Smooth muscle cell (in vitro differentiated cells): Measurements from ENCODE around the gene CGREF1. TPM values are rescaled to one million over a fixed set of nuclear protein-coding genes. Genes with fewer than 3 reads are reported as not detected.
A peak's percentile ranks its signal among the peaks of the same experiment; 100 is the strongest.
"Not testable (repeated sequence)": the region's sequence is repeated elsewhere in the genome, so short reads cannot be mapped to it uniquely, and the experiment has no call there.

Experiments
- DNase-seq: peaks from one replicate; lab custom pipeline; 2025; ENCODE audit not compliant: unreplicated experiment; lab: John Stamatoyannopoulos, UW
- H2AFZ ChIP-seq: fragments of 200-600 bp; sonication (generic); 2 replicates; pipeline ENCODE4 v1.6.0; 2016; ENCODE audit warnings: antibody characterized with exemption, low read depth, mild to moderate bottlenecking
- H3F3A ChIP-seq: fragments of 200-600 bp; sonication (generic); 2 replicates; pipeline ENCODE4 v1.6.0; 2017; ENCODE audit warnings: antibody characterized with exemption, low read depth
- H3K27ac ChIP-seq: fragments of 200-600 bp; sonication (generic); 2 replicates; pipeline ENCODE4 v1.5.1; 2016; ENCODE audit warnings: low read depth, mild to moderate bottlenecking
- H3K27me3 ChIP-seq: fragments of 200-600 bp; sonication (generic); 2 replicates; pipeline ENCODE4 v1.6.1; 2016; ENCODE audit warnings: low read depth, mild to moderate bottlenecking
- H3K36me3 ChIP-seq: fragments of 200-600 bp; sonication (generic); 2 replicates; pipeline ENCODE4 v1.5.1; 2016; ENCODE audit warnings: low read depth
- H3K4me1 ChIP-seq: fragments of 200-600 bp; sonication (generic); 2 replicates; pipeline ENCODE4 v1.5.1; 2016; ENCODE audit warnings: low read depth
- H3K4me2 ChIP-seq: fragments of 200-600 bp; sonication (generic); 2 replicates; pipeline ENCODE4 v1.6.0; 2016; ENCODE audit warnings: mild to moderate bottlenecking
- H3K4me3 ChIP-seq: fragments of 200-600 bp; sonication (generic); 2 replicates; pipeline ENCODE4 v1.5.1; 2016; ENCODE audit warnings: mild to moderate bottlenecking
- H3K79me2 ChIP-seq: fragments of 200-600 bp; sonication (generic); 2 replicates; pipeline ENCODE4 v1.6.0; 2016; ENCODE audit warnings: low read depth, mild to moderate bottlenecking
- H3K9ac ChIP-seq: fragments of 200-600 bp; sonication (generic); 2 replicates; pipeline ENCODE4 v1.6.0; 2016; ENCODE audit warnings: low read depth
- H3K9me3 ChIP-seq: fragments of 200-600 bp; sonication (generic); replicated peaks from 2 replicates; pipeline ENCODE4 v1.5.1; 2016; ENCODE audit warnings: low read depth
- H4K20me1 ChIP-seq: fragments of 200-600 bp; sonication (generic); 2 replicates; pipeline ENCODE4 v1.6.0; 2016; ENCODE audit warnings: low read depth
- CTCF ChIP-seq: fragments of 200-600 bp; sonication (generic); IDR thresholded peaks from 2 replicates; pipeline ENCODE4 v1.5.1; 2017; ENCODE audit warnings: borderline replicate concordance, mild to moderate bottlenecking, antibody characterized with exemption; ENCODE audit not compliant: insufficient read depth, poor library complexity, severe bottlenecking
- WGBS: methylation state at CpG from one replicate; pipeline ENCODE4 v1.1.7; 2016; ENCODE audit warnings: low lambda C conversion rate; 5-methylcytosine and 5-hydroxymethylcytosine counted together
- polyA plus RNA-seq: library from polyadenylated mRNA; unstranded; fragments of >200 nt; fragmentation: Nextera tagmentation; extraction: Ambion mirVana; gene quantifications from 2 replicates; pipeline ENCODE4 v1.2.1, GENCODE V29; 2016
- total RNA-seq: library from RNA; depleted of rRNA; stranded (reverse); fragments of >200 nt; gene quantifications from 2 replicates; pipeline ENCODE4 v1.2.3, GENCODE V29; 2014

Gene CGREF1
- total and polyA plus RNA-seq, 2 experiments from 2014 or later = 0.85 TPM; not detected in 1

- Histone ChIP-seq H3K4me2 (peak within 1 kb of the TSS; percentile 90), H4K20me1 (no peaks in the 10 kb centered on the region), H3K4me1 (no peaks in the 10 kb centered on the region), H3K9me3 (no peaks in the 10 kb centered on the region), H2AFZ (peak within 1 kb of the TSS; percentile 87), H3F3A (no peaks in the 10 kb centered on the region), H3K27me3 (peaks cover 47% of the 10 kb centered on the region), H3K9ac (no peak within 1 kb of the TSS), H3K27ac (no peak within 1 kb of the TSS), H3K4me3 (peak within 1 kb of the TSS; percentile 63), H3K79me2 (no peaks in the 10 kb centered on the region), H3K36me3 (no peaks in the 10 kb centered on the region)
- TF ChIP-seq CTCF = no peak
- no peak for DNase-seq
- 14% methylated on average over 33 of the region's 47 CpGs for WGBS
Measured at GRCh38 chr2:27123302-27124150, 4.6 kb upstream of the CGREF1 start, which contains the start of gene ABHD1. Gene ABHD1 (plus strand): TSS chr2:27123815. CDS start chr2:27123949, 134 bp downstream.

GRCh38 chr2:27122791-27123190 lies 3.9 kb upstream of the CGREF1 start:
- Histone ChIP-seq H3K36me3 (no peaks in the 10 kb centered on the region), H3K4me3 (peak overlapping the region; percentile 63), H4K20me1 (no peaks in the 10 kb centered on the region), H3F3A (no peaks in the 10 kb centered on the region), H3K9ac (no peak overlapping the region), H3K9me3 (no peaks in the 10 kb centered on the region), H3K4me1 (peaks cover 5% of the 10 kb centered on the region), H3K27ac (no peak overlapping the region), H3K79me2 (no peaks in the 10 kb centered on the region), H2AFZ (peak overlapping the region; percentile 87), H3K4me2 (no peak overlapping the region), H3K27me3 (peaks cover 54% of the 10 kb centered on the region)
- DNase-seq = no peak
- no peak for TF ChIP-seq CTCF
- WGBS = 87% methylated on average over 7 of the region's 7 CpGs

- Histone ChIP-seq H2AFZ (no peak overlapping the region), H3F3A (no peaks in the 10 kb centered on the region), H3K27ac (no peak overlapping the region), H3K4me2 (no peak overlapping the region), H3K4me3 (no peak overlapping the region), H3K79me2 (no peaks in the 10 kb centered on the region), H3K4me1 (peaks cover 5% of the 10 kb centered on the region), H3K36me3 (no peaks in the 10 kb centered on the region), H3K27me3 (peaks cover 63% of the 10 kb centered on the region), H3K9me3 (no peaks in the 10 kb centered on the region), H3K9ac (no peak overlapping the region), H4K20me1 (no peaks in the 10 kb centered on the region)
- TF ChIP-seq CTCF = no peak
- 89% methylated on average over 2 of the region's 2 CpGs for WGBS
- DNase-seq = no peak
Measured at GRCh38 chr2:27121906-27122305, 3.0 kb upstream of the CGREF1 start.

GRCh38 chr2:27119330-27119670 lies 372 bp upstream of the CGREF1 start:
- not testable (repeated sequence) for H3F3A ChIP-seq, H3K9ac ChIP-seq, H3K9me3 ChIP-seq, H3K4me1 ChIP-seq, H3K36me3 ChIP-seq, H3K27ac ChIP-seq, DNase-seq, H4K20me1 ChIP-seq, H2AFZ ChIP-seq, H3K79me2 ChIP-seq
- H3K27me3 ChIP-seq = peaks cover 71% of the 10 kb centered on the region
- H3K4me2 ChIP-seq = peak overlapping the region; percentile 85
- H3K4me3 ChIP-seq = peak overlapping the region; percentile 42
- 88% methylated on average over 8 of the region's 8 CpGs for WGBS
